ENCODE data around the gene EBF3. TPM values are rescaled to one million over a fixed set of nuclear protein-coding genes. Genes with fewer than 3 reads are reported as not detected.

Gene EBF3
- total RNA-seq, 4 donors from 2014 or later, result 0.77 to 10.7 (median 6.0) TPM

- no peak for DNase-seq
- Histone ChIP-seq H3K4me3 (no peak overlapping the region), H3K36me3 (no peaks in the 10 kb centered on the region), H3K27ac (no peak overlapping the region), H3K27me3 (no peaks in the 10 kb centered on the region), H3K9me3 (no peaks in the 10 kb centered on the region), H3K4me1 (no peaks in the 10 kb centered on the region)
- TF ChIP-seq CTCF (IDR thresholded peaks at IDR 0.05) (no peak), POLR2A (IDR thresholded peaks at IDR 0.05) (no peak)
- intact Hi-C loops (cut with DNase I; ENCODE audit: low total_unique reads), result no loop called here
Observed at GRCh38 chr10:129878835-129879234, 85.2 kb downstream of the EBF3 start.

- Histone ChIP-seq H3K36me3 (no peaks in the 10 kb centered on the region), H3K4me1 (no peaks in the 10 kb centered on the region), H3K4me3 (no peak overlapping the region), H3K27ac (no peak overlapping the region), H3K9me3 (no peaks in the 10 kb centered on the region), H3K27me3 (no peaks in the 10 kb centered on the region)
- intact Hi-C loops (cut with DNase I; ENCODE audit: low total_unique reads), result no loop called here
- no peak for DNase-seq
- TF ChIP-seq POLR2A (IDR thresholded peaks at IDR 0.05), result no peak
- TF ChIP-seq CTCF (IDR thresholded peaks at IDR 0.05), result peak in 2 of 4 experiments; percentile 11 to 17
Observed at GRCh38 chr10:129877773-129878371, 86.2 kb downstream of the EBF3 start.

- no peaks in the 10 kb centered on the region for H3K9me3 ChIP-seq
- TF ChIP-seq POLR2A (IDR thresholded peaks at IDR 0.05), result no peak
- no peak for TF ChIP-seq CTCF (IDR thresholded peaks at IDR 0.05)
- H3K4me1 ChIP-seq, result no peaks in the 10 kb centered on the region
- H3K4me3 ChIP-seq, result no peak overlapping the region
- DNase-seq, result no peak
- H3K27ac ChIP-seq, result no peak overlapping the region
- H3K27me3 ChIP-seq, result no peaks in the 10 kb centered on the region
- no peaks in the 10 kb centered on the region for H3K36me3 ChIP-seq
- intact Hi-C loops (cut with DNase I; ENCODE audit: low total_unique reads), result no loop called here
Observed at GRCh38 chr10:129876838-129877237, 87.2 kb downstream of the EBF3 start.

GRCh38 chr10:129875993-129876726 lies 87.9 kb downstream of the EBF3 start:
- intact Hi-C loops (cut with DNase I; ENCODE audit: low total_unique reads), result no loop called here
- no peak for DNase-seq
- Histone ChIP-seq H3K4me3 (no peak overlapping the region), H3K36me3 (no peaks in the 10 kb centered on the region), H3K4me1 (no peaks in the 10 kb centered on the region), H3K27me3 (no peaks in the 10 kb centered on the region), H3K9me3 (no peaks in the 10 kb centered on the region), H3K27ac (no peak overlapping the region)
- no peak for TF ChIP-seq POLR2A (IDR thresholded peaks at IDR 0.05)
- no peak for TF ChIP-seq CTCF (IDR thresholded peaks at IDR 0.05)

GRCh38 chr10:129873351-129873750 lies 90.7 kb downstream of the EBF3 start:
- Histone ChIP-seq H3K27me3 (no peaks in the 10 kb centered on the region), H3K9me3 (no peaks in the 10 kb centered on the region), H3K27ac (no peak overlapping the region), H3K4me1 (no peaks in the 10 kb centered on the region), H3K36me3 (no peaks in the 10 kb centered on the region), H3K4me3 (no peak overlapping the region)
- intact Hi-C loops (cut with DNase I; ENCODE audit: low total_unique reads), result no loop called here
- no peak for TF ChIP-seq POLR2A (IDR thresholded peaks at IDR 0.05)
- no peak for TF ChIP-seq CTCF (IDR thresholded peaks at IDR 0.05)
- DNase-seq, result no peak
